Measurements from ENCODE around the gene HIVEP2. TPM values are rescaled to one million over a fixed set of nuclear protein-coding genes. Genes with fewer than 3 reads are reported as not detected.

HIVEP2 gene
- total RNA-seq, 1 donor, result 28.9 TPM

DNA sequence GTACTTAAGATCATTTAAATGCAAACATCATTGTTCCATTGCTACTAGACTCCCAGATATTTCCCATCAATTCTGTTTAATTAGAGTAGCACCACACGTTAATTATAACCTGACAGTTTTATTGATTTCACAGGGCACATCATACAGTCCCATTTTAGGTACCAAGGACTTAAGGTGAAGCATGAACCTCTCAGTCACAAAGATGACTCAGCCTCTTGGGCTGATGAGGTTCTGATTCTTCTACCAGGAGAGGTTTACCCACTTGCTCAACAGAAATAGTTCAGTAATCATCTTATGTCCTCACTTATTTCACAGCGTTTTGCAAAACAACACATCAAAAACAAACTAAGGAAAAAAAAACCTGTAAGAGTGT lies 98.5 kb downstream of the HIVEP2 start:
- peak overlapping the region; percentile 9 for H3K4me3 ChIP-seq (ENCODE audit: low read depth, low read length)
- TF ChIP-seq, protein P1, sequence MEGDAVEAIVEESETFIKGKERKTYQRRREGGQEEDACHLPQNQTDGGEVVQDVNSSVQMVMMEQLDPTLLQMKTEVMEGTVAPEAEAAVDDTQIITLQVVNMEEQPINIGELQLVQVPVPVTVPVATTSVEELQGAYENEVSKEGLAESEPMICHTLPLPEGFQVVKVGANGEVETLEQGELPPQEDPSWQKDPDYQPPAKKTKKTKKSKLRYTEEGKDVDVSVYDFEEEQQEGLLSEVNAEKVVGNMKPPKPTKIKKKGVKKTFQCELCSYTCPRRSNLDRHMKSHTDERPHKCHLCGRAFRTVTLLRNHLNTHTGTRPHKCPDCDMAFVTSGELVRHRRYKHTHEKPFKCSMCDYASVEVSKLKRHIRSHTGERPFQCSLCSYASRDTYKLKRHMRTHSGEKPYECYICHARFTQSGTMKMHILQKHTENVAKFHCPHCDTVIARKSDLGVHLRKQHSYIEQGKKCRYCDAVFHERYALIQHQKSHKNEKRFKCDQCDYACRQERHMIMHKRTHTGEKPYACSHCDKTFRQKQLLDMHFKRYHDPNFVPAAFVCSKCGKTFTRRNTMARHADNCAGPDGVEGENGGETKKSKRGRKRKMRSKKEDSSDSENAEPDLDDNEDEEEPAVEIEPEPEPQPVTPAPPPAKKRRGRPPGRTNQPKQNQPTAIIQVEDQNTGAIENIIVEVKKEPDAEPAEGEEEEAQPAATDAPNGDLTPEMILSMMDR (IDR thresholded peaks at IDR 0.05; ENCODE audit: insufficient read depth, low read depth, low read length), result no peak
- DNase-seq (ENCODE audit: low read depth), result peak; percentile 86

DNA sequence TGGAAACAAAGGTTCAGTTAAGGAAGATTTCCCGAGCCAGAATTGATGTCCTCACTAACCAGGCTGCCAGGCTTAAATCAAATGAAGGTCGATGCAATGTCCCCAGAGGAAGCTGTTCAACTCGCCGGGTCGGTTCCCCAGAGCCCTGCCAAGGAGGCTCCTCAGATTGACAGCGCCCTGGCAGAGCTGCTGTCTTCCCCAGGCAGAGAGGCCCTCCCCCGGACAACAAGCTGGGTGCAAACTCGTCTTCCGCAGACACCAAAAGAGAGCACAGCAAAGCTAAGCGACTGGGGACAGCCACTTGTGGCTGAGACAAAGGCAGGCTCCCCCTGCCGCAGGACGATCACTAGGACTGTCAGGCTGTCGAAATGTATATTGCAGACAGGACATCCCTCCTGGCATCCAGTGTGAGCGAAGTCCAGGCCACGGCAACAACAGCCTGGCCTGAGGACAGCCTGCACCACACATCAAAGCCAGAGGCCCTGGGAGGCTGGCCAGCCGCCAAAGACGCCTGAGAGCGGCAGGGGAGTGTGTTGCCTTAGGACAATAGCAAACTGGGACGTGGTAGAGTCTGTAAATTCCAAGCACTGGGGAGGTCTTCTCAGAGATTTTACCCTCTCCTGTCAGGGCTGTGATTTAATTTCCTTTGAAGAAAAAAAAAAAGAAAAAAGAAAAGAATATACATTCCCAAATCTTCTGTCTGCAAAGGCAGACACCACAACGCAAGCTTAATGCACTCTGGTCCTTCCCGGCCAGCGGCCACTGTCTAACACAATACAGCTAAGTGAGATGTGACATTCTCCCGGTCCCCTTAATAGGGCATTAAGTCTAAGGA lies 99.1 kb downstream of the HIVEP2 start:
- no peak overlapping the region for H3K4me3 ChIP-seq (ENCODE audit: low read depth, low read length)
- DNase-seq (ENCODE audit: low read depth), result peak; percentile 87
- TF ChIP-seq, protein P1 (IDR thresholded peaks at IDR 0.05; ENCODE audit: insufficient read depth, low read depth, low read length), result no peak

DNA sequence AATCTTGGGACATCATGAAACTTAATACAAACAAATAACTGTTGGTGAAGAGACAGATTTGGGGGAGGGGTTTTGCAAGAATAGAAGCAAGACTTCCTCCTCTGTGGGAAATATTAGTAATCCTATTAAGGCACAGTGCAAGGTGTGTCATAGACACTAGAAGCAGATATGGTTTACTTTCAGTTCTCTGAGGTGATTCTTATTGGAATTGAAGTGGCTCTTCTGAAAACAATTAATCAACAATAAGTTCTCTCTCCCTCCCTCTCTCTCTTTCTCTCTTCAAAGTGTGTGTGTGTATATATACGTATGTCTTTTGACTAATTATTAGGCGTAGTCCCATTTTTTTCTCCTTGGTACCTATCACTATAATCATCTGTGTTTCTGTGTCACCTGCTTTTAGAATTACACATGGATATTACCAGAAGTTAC lies 99.8 kb downstream of the HIVEP2 start:
- H3K4me3 ChIP-seq (ENCODE audit: low read depth, low read length), result no peak overlapping the region
- no peak for DNase-seq (ENCODE audit: low read depth)
- TF ChIP-seq, protein P1 (IDR thresholded peaks at IDR 0.05; ENCODE audit: insufficient read depth, low read depth, low read length), result no peak

DNA sequence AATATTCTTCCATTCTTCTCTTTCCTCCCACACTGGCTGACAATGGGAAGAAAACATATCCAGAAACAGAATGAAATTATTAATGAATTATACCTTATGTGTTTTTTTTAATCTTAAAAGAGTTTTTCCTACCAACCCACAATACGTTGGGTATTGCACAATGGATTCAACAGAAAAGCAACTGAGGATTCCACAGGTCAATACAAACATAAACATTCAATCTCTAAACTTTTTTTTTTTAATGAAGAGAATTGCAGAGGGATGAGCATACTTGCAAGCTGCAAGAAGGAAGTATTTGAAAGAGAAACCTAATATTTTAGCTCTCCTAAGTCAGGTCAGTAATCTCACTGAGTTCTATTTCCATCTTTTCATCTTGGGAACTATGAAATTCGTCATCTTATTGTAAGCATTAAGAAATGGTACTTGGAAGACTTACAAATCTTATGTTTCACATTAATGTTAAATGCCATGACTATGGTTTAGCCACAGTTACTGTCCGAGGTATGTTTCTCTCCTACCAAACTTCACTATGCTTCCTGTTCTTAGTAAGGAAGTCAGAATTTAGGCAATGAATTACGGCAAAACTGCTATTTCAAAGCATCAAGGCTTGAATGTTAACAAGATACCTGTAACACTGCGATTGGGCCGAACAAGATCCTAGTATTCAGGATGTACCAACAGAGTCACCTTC lies 100.8 kb downstream of the HIVEP2 start:
- TF ChIP-seq, protein P1 (IDR thresholded peaks at IDR 0.05; ENCODE audit: insufficient read depth, low read depth, low read length), result no peak
- DNase-seq (ENCODE audit: low read depth), result peak; percentile 75
- H3K4me3 ChIP-seq (ENCODE audit: low read depth, low read length), result no peak overlapping the region

DNA sequence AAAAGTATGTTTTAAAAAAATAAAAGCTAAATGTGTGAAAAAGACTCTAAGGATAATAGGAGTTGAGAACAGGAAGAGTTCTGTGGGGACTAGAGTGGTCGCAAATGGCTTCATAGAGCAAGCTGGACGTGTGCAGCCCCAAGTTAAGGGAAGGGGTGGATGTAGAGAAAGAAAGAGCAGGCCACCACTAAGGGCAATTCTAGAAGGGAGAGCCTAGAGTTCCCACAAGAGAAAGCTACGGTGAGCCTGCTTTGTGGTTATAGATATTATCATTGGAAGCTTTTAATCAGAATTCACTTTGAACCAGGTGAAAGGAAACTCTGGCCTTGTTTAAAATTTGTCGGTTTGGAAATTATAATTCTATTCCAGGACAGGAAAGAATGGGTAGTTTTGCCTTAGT lies 101.6 kb downstream of the HIVEP2 start:
- no peak for DNase-seq (ENCODE audit: low read depth)
- TF ChIP-seq, protein P1 (IDR thresholded peaks at IDR 0.05; ENCODE audit: insufficient read depth, low read depth, low read length), result no peak
- no peak overlapping the region for H3K4me3 ChIP-seq (ENCODE audit: low read depth, low read length)

DNA sequence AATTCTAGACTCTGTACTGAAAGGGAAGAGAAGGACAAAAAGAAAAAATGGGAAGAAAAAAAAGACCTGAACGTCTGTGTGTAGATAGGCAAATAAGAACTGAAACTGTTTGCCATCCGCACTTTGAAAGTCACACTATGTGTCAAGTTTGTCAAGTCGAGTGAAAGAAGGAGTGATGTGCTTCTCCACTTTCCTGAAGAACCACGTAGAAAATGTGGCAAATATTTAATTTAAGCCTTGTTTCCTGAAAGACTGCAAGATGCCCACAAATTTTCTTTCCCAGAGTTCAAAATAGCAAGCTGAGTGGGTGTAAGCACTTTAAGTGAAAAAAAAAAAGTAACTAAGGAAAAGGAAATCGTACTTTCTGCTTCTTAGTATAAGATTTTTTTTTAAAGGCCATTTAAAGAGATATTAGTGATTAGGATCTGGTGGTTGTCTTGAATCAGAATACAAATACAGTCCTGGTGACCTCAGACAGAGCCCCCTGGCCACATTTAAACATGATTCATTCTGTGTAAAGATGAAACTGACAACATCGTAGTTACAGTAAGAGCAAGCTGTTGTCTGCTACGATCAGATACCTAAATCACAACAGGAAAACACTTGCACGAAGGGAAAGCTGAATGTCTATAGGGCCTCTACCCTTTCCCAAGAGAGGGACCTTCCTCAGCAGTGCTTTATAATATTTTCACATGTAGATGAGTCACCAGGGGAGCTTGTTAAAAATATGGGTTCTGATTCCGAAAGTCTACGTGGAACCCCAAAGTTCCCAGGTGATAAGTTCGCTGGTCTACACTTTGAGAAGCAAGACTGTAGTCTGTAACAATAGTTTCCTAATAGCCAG lies 102.3 kb downstream of the HIVEP2 start:
- TF ChIP-seq, protein P1 (IDR thresholded peaks at IDR 0.05; ENCODE audit: insufficient read depth, low read depth, low read length), result no peak
- H3K4me3 ChIP-seq (ENCODE audit: low read depth, low read length), result peak overlapping the region; percentile 34
- peak; percentile 83 for DNase-seq (ENCODE audit: low read depth)
